DMS53 treated with DMSO at 0.1 percent for 48 hours (cell line): ENCODE measurements around the gene C12orf42.

Experiments used
- DNase-seq: peaks from one replicate; lab custom pipeline; 2025; ENCODE audit not compliant: unreplicated experiment; lab: John Stamatoyannopoulos, UW

Gene C12orf42

GRCh38 chr12:103350116-103350515, 145.7 kb downstream of the C12orf42 start:
- no peak for DNase-seq

GRCh38 chr12:103348935-103349334, 146.8 kb downstream of the C12orf42 start:
- DNase-seq: no peak

GRCh38 chr12:103336940-103337339, 158.8 kb downstream of the C12orf42 start:
- no peak for DNase-seq

- no peak for DNase-seq
Observed at GRCh38 chr12:103334466-103334865, 161.3 kb downstream of the C12orf42 start.

GRCh38 chr12:103333676-103334075, 162.1 kb downstream of the C12orf42 start:
- peak; percentile 29 for DNase-seq

- no peak for DNase-seq
Observed at GRCh38 chr12:103331643-103332042, 164.1 kb downstream of the C12orf42 start.

GRCh38 chr12:103330672-103331071, 165.1 kb downstream of the C12orf42 start:
- DNase-seq: no peak

GRCh38 chr12:103327676-103328075, 168.1 kb downstream of the C12orf42 start:
- no peak for DNase-seq

- peak; percentile 50 for DNase-seq
Observed at GRCh38 chr12:103326190-103326589, 169.6 kb downstream of the C12orf42 start.

- DNase-seq: peak; percentile 66
Observed at GRCh38 chr12:103318566-103318965, 177.2 kb downstream of the C12orf42 start.

GRCh38 chr12:103317220-103317619, 178.5 kb downstream of the C12orf42 start:
- DNase-seq: no peak

GRCh38 chr12:103314786-103315185, 181.0 kb downstream of the C12orf42 start:
- DNase-seq: no peak

GRCh38 chr12:103313894-103314293, 181.9 kb downstream of the C12orf42 start:
- no peak for DNase-seq

GRCh38 chr12:103312742-103313354, 182.9 kb downstream of the C12orf42 start:
- no peak for DNase-seq

- no peak for DNase-seq
Observed at GRCh38 chr12:103310546-103311270, 185.1 kb downstream of the C12orf42 start.

GRCh38 chr12:103308396-103308795, 187.4 kb downstream of the C12orf42 start:
- DNase-seq: peak; percentile 26

GRCh38 chr12:103303484-103303883, 192.3 kb downstream of the C12orf42 start:
- DNase-seq: no peak

GRCh38 chr12:103301642-103302591, 193.9 kb downstream of the C12orf42 start:
- no peak for DNase-seq

GRCh38 chr12:103288016-103288415, 207.8 kb downstream of the C12orf42 start:
- no peak for DNase-seq

- no peak for DNase-seq
Observed at GRCh38 chr12:103282124-103282523, 213.6 kb downstream of the C12orf42 start.

- peak; percentile 65 for DNase-seq
Observed at GRCh38 chr12:103279444-103279843, 216.3 kb downstream of the C12orf42 start.

GRCh38 chr12:103278329-103278728, 217.4 kb downstream of the C12orf42 start:
- DNase-seq: no peak
